ENCODE results near the gene CD247.

Gene CD247

DNA sequence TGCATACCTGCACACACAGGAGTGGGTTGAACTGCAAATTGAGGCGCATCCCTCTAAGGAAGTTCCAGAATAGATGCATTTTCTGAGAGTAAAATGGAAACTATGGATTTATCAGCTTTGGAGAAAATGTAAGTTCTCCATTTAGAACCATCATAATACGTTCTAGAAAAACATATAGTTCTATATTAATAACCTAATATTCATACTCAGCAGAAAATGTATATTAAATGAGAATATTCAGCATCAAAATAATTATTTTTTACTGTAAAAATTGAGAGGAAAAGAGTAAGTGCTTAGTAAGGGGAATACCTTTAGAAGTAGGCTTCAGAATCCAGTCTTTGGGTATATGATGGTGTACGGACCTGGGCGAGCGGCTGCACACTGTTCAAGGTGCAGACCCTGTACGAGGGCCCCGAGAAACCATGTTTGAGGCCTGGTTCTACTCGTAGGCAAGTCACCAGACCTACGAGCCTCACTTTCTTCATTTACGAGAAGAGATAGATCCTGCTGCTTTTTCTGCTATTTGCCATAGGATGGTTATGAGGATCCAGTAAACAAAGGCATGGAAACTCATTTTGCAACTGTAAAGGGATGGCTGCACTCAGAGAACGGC is 6.8 kb downstream of the CD247 start:
- no peak for DNase-seq
- no peak for TF ChIP-seq POLR2A (IDR thresholded peaks at IDR 0.05; ENCODE audit: low read length)
- no peak for TF ChIP-seq GATA1 (IDR thresholded peaks at IDR 0.05; ENCODE audit: low read depth, low read length)

GRCh38 chr1:167510881-167511280 is 7.4 kb downstream of the CD247 start:
- TF ChIP-seq GATA1 (IDR thresholded peaks at IDR 0.05; ENCODE audit: low read depth, low read length) (no peak), POLR2A (IDR thresholded peaks at IDR 0.05; ENCODE audit: low read length) (no peak)
- no peak for DNase-seq

DNA sequence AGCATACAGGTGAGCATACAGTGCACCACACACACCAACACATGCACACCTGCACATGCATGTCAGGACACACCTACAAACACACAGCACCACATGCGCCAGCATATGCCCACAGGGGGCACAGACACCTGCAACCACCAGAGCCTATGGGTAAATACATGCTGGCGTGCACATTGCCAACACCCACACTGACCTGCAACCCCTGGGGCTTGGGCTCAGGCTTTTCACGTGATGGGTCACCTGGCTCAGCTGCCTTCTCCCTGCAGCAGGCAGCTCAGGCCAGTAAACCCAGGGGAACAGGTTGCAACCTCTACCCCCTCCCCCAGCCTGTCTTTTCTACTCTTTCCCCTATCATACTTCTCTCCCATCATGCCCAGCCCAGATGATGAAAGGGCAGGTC is 8.1 kb downstream of the CD247 start:
- TF ChIP-seq GATA1 (IDR thresholded peaks at IDR 0.05; ENCODE audit: low read depth, low read length) (no peak), POLR2A (IDR thresholded peaks at IDR 0.05; ENCODE audit: low read length) (no peak)
- DNase-seq: no peak

- TF ChIP-seq POLR2A (IDR thresholded peaks at IDR 0.05; ENCODE audit: low read length) (no peak), GATA1 (IDR thresholded peaks at IDR 0.05; ENCODE audit: low read depth, low read length) (no peak)
- no peak for DNase-seq
Observed at GRCh38 chr1:167509587-167509986, 8.7 kb downstream of the CD247 start.

DNA sequence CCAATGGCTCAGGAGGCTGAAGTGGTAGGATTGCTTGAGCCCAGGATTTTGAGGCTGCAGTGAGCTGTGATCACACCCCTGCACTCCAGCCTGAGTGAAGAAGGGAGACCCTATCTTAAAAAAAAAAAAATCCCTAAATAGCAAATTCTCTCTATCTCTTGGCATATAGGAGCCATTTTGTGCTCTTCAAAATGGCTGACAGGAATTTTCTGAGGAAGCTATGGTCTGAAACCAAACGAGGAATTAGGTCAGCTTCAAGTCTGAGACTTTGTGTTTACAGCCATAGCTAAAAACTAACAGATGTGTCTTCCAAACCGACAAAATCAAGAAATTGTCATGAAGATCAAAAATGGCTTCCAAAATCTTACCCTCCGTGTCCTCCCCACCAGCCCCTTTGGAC is 10.6 kb downstream of the CD247 start:
- TF ChIP-seq GATA1 (IDR thresholded peaks at IDR 0.05; ENCODE audit: low read depth, low read length): no peak
- no peak for TF ChIP-seq POLR2A (IDR thresholded peaks at IDR 0.05; ENCODE audit: low read length)
- DNase-seq: no peak

GRCh38 chr1:167504467-167504827 is 13.9 kb downstream of the CD247 start:
- no peak for DNase-seq
- TF ChIP-seq POLR2A (IDR thresholded peaks at IDR 0.05; ENCODE audit: low read length) (no peak), GATA1 (IDR thresholded peaks at IDR 0.05; ENCODE audit: low read depth, low read length) (no peak)

DNA sequence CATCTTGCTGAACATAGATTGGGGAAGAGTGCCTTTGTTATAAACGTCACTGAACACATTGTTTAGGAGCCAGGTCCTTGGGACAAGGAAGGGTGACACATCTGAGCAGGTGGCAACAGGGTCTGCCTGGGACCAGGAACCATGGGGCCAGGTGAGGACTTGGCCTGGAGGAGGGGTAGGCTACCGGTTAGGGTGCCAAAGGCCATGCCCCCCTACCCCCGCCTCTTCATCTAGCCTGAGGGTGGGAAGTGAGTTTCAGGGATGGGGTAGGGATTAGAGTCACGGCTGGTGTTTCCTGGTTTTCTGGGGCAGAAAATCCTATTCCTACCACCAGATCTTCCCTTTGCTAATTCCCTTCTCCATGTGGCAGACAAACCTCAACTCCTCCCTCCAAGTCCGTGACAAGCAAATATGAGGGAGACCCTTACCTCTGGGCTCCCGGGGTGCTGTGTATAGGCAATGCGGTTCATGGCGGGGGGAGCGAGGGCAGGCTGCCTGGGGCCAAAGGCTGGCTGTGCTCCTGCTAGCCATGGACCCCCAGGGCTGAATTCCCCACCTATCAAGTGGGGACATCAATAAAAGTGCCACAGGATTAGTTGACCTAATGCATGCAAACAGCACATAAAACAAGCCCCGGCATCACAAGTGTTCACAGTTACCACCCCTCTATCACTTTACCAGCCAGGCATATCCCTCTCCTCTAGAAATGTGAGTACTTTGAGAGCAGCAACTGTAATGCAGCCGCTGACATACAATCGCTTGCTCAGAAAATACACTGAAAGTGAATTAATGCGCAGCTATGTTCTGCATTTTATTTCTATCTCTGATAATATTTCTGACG is 14.5 kb downstream of the CD247 start:
- no peak for TF ChIP-seq POLR2A (IDR thresholded peaks at IDR 0.05; ENCODE audit: low read length)
- no peak for TF ChIP-seq GATA1 (IDR thresholded peaks at IDR 0.05; ENCODE audit: low read depth, low read length)
- DNase-seq: no peak

DNA sequence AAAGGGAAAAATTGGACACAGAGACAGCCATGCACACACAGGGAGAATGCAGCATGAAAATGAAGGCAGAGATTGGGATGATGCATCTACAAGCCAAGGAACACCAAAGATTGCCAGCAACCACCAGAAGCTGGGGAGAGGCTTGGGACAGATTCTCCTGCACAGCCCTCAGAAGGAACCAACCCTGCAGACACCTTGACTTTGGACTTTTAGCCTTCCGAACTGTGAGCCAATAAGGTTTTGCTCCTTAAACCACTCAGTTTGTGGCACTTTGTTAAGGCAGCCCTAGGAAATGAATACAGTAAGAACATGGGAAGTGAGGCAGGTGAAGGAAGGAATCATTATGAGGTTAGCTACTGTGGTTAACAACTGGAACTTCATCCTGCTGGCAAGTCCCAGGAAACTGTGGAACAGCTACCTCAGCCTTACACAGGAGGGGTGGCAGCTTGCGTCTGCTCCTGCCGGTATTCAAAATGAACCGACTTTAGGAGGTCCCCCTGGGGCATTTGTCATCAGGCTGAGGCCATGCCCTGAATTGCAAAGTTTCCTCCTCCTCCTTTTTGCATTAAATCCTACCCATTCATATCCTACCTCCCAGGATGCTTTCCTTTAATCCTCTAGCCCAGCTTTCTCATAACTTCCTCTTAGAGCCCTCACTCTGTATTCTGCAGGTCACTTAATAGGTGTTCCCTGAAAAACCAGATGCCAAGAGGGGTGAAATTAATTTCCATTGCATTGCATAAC is 15.4 kb downstream of the CD247 start:
- TF ChIP-seq POLR2A (IDR thresholded peaks at IDR 0.05; ENCODE audit: low read length) (no peak), GATA1 (IDR thresholded peaks at IDR 0.05; ENCODE audit: low read depth, low read length) (no peak)
- DNase-seq: no peak

- DNase-seq: no peak
- TF ChIP-seq GATA1 (IDR thresholded peaks at IDR 0.05; ENCODE audit: low read depth, low read length) (no peak), POLR2A (IDR thresholded peaks at IDR 0.05; ENCODE audit: low read length) (no peak)
Observed at GRCh38 chr1:167502192-167502551, 16.2 kb downstream of the CD247 start.

DNA sequence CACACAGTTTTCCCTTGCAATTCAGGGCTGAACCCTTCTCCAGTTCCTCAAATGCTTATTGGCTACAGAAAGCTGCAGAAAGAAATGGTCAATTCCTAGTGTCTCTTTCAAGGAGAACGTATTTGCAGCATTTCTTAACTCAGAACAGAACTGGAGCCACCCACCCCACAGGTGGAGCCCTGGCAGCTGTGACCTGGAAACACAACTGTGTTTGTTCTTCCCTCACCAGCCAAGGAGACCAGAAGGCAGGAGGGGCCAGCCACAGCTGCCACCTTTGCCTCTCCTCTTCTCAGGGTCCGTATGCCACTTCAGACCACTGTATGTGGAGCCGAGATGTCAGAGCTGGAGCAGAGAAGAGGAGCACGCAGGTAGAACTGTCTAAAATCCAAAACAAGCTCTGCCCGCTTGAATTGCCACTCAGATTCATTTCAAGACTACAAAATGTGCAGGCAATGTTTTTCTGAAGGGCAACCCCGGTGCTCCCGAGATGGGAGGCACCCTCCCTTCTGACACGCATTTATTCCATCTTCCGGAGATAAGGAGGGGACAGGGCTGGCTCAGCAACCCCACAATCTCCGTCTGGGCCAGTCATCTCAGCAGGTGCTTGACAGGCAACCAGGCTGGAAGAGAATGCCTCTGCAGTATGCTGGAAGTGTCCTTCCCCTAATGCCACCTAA is 16.7 kb downstream of the CD247 start:
- no peak for TF ChIP-seq POLR2A (IDR thresholded peaks at IDR 0.05; ENCODE audit: low read length)
- TF ChIP-seq GATA1 (IDR thresholded peaks at IDR 0.05; ENCODE audit: low read depth, low read length): no peak
- DNase-seq: no peak

DNA sequence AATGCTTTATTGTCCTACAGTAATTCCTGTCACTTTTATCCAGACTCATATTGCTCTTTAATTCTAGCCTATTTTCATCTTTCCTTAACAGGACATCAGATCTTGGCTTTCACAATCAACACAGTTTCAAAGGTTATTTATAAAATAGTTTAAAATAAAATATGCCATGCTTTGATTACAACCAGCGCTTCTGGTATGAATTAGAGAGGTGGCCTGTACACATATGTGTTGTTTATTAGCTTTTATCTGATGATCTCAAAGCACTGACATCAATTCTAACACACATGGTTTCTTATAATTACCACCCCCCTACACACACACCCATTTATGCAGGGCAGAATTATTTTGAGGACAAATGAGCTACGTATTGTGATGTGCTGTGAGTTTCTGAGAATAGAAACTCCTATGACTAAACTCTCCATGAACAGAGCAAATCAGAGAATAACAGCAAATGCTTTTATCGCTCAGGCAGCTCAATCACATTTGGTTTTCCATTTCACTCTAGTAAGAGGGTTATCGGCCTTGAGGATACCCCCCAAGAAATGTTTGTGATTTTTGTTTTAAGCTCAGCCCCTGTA is 18.0 kb downstream of the CD247 start:
- TF ChIP-seq POLR2A (IDR thresholded peaks at IDR 0.05; ENCODE audit: low read length) (no peak), GATA1 (IDR thresholded peaks at IDR 0.05; ENCODE audit: low read depth, low read length) (no peak)
- DNase-seq: no peak

DNA sequence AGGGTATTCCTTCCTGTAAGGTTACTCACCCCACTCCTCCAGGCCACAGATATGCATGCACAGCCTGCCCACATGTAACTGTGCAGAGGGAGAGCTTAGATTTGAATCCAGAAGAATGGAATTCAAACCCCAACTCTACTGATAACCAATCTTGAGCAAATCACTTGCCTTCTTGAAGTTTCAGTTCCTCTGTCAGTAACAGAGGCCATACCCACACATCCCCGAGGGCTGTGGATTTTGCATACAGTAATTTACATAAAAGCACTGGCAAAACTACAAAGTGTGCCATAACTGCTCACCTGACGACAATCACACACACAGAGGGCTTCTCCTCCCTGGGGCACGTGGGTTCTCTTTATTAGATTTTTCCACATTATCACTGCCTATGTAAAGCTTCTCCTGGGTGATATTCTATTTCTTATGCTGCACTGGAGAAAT is 18.6 kb downstream of the CD247 start:
- TF ChIP-seq POLR2A (IDR thresholded peaks at IDR 0.05; ENCODE audit: low read length) (no peak), GATA1 (IDR thresholded peaks at IDR 0.05; ENCODE audit: low read depth, low read length) (no peak)
- no peak for DNase-seq

- no peak for TF ChIP-seq GATA1 (IDR thresholded peaks at IDR 0.05; ENCODE audit: low read depth, low read length)
- TF ChIP-seq POLR2A (IDR thresholded peaks at IDR 0.05; ENCODE audit: low read length): no peak
- no peak for DNase-seq
Observed at GRCh38 chr1:167499106-167499505, 19.2 kb downstream of the CD247 start.

Measured in erythroblast (primary cell).